SKM-1 treated with dmso at 0.1 percent for 144 hours (cell line): Measurements from ENCODE around the gene MINK1.
"Not testable (repeated sequence)": the region's sequence is repeated elsewhere in the genome, so short reads cannot be mapped to it uniquely, and the experiment has no call there.

Experiments used
- DNase-seq: peaks from one replicate; lab custom pipeline; 2025; ENCODE audit not compliant: unreplicated experiment; lab: John Stamatoyannopoulos, UW

Gene MINK1

GRCh38 chr17:4867535-4867934, 34.4 kb downstream of the MINK1 start:
- not testable (repeated sequence) for DNase-seq

- not testable (repeated sequence) for DNase-seq
Observed at GRCh38 chr17:4869058-4869998, 36.2 kb downstream of the MINK1 start.

GRCh38 chr17:4870855-4871254, 37.7 kb downstream of the MINK1 start:
- no peak for DNase-seq

- no peak for DNase-seq
Observed at GRCh38 chr17:4872786-4873185, 39.6 kb downstream of the MINK1 start.

GRCh38 chr17:4877089-4877488, 43.9 kb downstream of the MINK1 start:
- DNase-seq: no peak

GRCh38 chr17:4879601-4880000, 46.5 kb downstream of the MINK1 start:
- no peak for DNase-seq

GRCh38 chr17:4880857-4881256, 47.7 kb downstream of the MINK1 start:
- no peak for DNase-seq

- DNase-seq: no peak
Observed at GRCh38 chr17:4881761-4882555, 48.8 kb downstream of the MINK1 start.

- DNase-seq: no peak
Observed at GRCh38 chr17:4884489-4884888, 51.3 kb downstream of the MINK1 start.

- no peak for DNase-seq
Observed at GRCh38 chr17:4886830-4887229, 53.7 kb downstream of the MINK1 start.

- no peak for DNase-seq
Observed at GRCh38 chr17:4887581-4887980, 54.4 kb downstream of the MINK1 start.

- no peak for DNase-seq
Observed at GRCh38 chr17:4891411-4892410, 58.6 kb downstream of the MINK1 start.

GRCh38 chr17:4892499-4893221, 59.5 kb downstream of the MINK1 start:
- no peak for DNase-seq

GRCh38 chr17:4893272-4893671, 60.1 kb downstream of the MINK1 start:
- DNase-seq: no peak

GRCh38 chr17:4893721-4894560, 60.8 kb downstream of the MINK1 start:
- DNase-seq: no peak

GRCh38 chr17:4895121-4895520, 62.0 kb downstream of the MINK1 start:
- DNase-seq: no peak

GRCh38 chr17:4895657-4896331, 62.7 kb downstream of the MINK1 start:
- DNase-seq: no peak

- no peak for DNase-seq
Observed at GRCh38 chr17:4896332-4897197, 63.4 kb downstream of the MINK1 start.
